VCaP (cell line): ENCODE measurements around the gene TCF19.

Experiments used
- H3K27ac ChIP-seq: fragments of 450-650 bp; 2 replicates; pipeline ENCODE4 v1.5.1; 2017
- CTCF ChIP-seq: fragments of 450-650 bp; conservative IDR thresholded peaks from 2 replicates; pipeline ENCODE4 v1.5.1; 2017; ENCODE audit warnings: mild to moderate bottlenecking, moderate library complexity

TCF19 gene

GRCh38 chr6:31122791-31123706 is 35.3 kb upstream of the TCF19 start:
- TF ChIP-seq CTCF = no peak
- peak overlapping the region; percentile 47 for H3K27ac ChIP-seq

- no peak for TF ChIP-seq CTCF
- H3K27ac ChIP-seq = no peak overlapping the region
Observed at GRCh38 chr6:31125162-31125561, 33.2 kb upstream of the TCF19 start.

DNA sequence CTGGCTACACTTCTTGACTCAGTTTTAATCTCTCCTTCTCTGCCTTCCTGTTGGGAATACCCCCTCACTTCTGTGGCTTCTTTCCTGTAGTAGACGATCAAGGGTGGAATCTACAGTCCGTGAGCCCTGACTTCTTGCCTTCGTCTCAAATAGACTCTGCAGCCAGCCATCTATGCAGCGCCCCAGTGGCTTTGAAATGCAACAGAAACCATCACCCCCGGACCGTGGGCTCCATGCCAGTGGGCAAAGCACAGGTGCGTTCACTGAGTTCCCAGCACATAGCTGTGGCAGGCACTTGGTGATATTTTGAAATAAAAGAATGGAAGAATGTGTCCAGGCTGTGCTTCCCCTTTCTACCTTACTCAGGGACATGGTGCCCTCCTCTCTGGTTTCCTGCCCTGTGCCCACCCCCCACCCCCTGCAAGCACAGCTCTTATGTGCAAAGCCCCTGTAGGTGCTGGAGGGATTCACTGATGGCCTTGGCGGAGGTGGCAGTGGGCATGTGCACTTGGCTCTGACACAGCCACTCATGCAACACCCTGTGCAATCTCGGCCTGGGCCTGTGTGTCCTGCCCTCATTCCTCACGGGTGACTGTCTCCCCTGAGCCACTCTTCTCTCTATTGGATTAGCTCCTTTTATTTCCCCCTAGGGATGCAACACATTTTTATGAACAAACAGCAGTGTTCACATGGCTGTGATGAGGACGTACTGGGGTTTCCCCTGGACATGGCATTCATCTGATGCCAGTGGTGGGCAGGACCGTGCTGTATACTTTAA is 32.6 kb upstream of the TCF19 start:
- TF ChIP-seq CTCF = no peak
- no peak overlapping the region for H3K27ac ChIP-seq

- no peak for TF ChIP-seq CTCF
- no peak overlapping the region for H3K27ac ChIP-seq
Observed at GRCh38 chr6:31126396-31127175, 31.8 kb upstream of the TCF19 start.

GRCh38 chr6:31128093-31128676 is 30.2 kb upstream of the TCF19 start:
- peak; percentile 91 for TF ChIP-seq CTCF

GRCh38 chr6:31129130-31129529 is 29.3 kb upstream of the TCF19 start:
- TF ChIP-seq CTCF = no peak
- H3K27ac ChIP-seq = peak overlapping the region; percentile 45

More at GRCh38 chr6:31128093-31128676, 30.2 kb upstream of the TCF19 start:
- no peak overlapping the region for H3K27ac ChIP-seq
